HCT116 (cell line): ENCODE results near the gene SEPTIN8. TPM values are rescaled to one million over a fixed set of nuclear protein-coding genes. Genes with fewer than 3 reads are reported as not detected.

Experiments used
- ATAC-seq: fragments of 200-7000 bp; cut with Tn5 transposase; 2 replicates; pipeline ENCODE4 v1.9.1; 2020; ENCODE audit warnings: mild to moderate bottlenecking, moderate library complexity
- BruUV-seq: library from RNA; stranded (reverse); fragments of 400-500 nt; replicated peaks from 2 replicates; lab custom pipeline; 2021; lab: Mats Ljungman, UMichigan
- CTCF ChIA-PET: fragments of 300-600 bp; sonication (Branson Sonifier 250); formaldehyde crosslinking; loops from one replicate; lab custom pipeline; 2021; ENCODE audit warnings: antibody characterized with exemption; lab: Charles Lee
- POLR2A ChIA-PET: fragments of 300-600, 350-600 bp; sonication (Branson Sonifier 250); formaldehyde crosslinking; loops from one replicate; lab custom pipeline; 2021; ENCODE audit warnings: antibody characterized with exemption; lab: Charles Lee
- RAD21 ChIA-PET, 2 experiments: fragments of 300-600 bp; sonication (Branson Sonifier 250); formaldehyde crosslinking; loops; one replicate each; lab custom pipeline; 2023; ENCODE audit warnings: low total read pairs in 2 of 2; ENCODE audit not compliant: uncharacterized antibody in 2 of 2, unreplicated experiment in 2 of 2, low non-redundant PET in 1 of 2; lab: Charles Lee
- DNase-seq: peaks from one replicate; pipeline ENCODE4 v3.0.0-alpha.2; 2010; ENCODE audit warnings: low read depth, low spot score
- H2AFZ ChIP-seq: fragments of 200-600 bp; shearing (Covaris generic), sonication (generic); 2 replicates; pipeline ENCODE4 v1.6.1; 2017; ENCODE audit warnings: low read depth, mixed run types, mixed read lengths, antibody characterized with exemption, low read length; ENCODE audit not compliant: poor library complexity, severe bottlenecking
- H3K27ac ChIP-seq: 2 replicates; pipeline ENCODE4 v1.5.1; 2012; ENCODE audit warnings: low read depth, low read length
- H3K27me3 ChIP-seq: fragments of 200-600 bp; sonication (generic); 2 replicates; pipeline ENCODE4 v1.6.1; 2016; ENCODE audit warnings: mixed run types, low read length, mixed read lengths; ENCODE audit not compliant: insufficient read depth
- H3K36me3 ChIP-seq, 2 experiments: fragments of 200-500 bp in 1 of 2; fragments of 200-600 bp in 1 of 2; sonication (Bioruptor generic) in 1 of 2; sonication (generic) in 1 of 2; 2 replicates each; pipeline versions ENCODE4 v1.5.1 to v1.6.1; 2014 to 2016; ENCODE audit warnings: low read length in 2 of 2, inconsistent platforms in 1 of 2, mixed read lengths in 1 of 2, mixed run types in 1 of 2; ENCODE audit not compliant: insufficient read depth in 2 of 2, control insufficient read depth in 1 of 2
- H3K4me1 ChIP-seq, 2 experiments: fragments of 200-600 bp in 1 of 2; sonication (generic) in 1 of 2; 2 replicates each; pipeline versions ENCODE4 v1.5.1 to v1.6.1; 2012 to 2017; ENCODE audit warnings: low read length in 2 of 2, inconsistent platforms in 1 of 2, mild to moderate bottlenecking in 1 of 2, mixed read lengths in 1 of 2, mixed run types in 1 of 2, moderate library complexity in 1 of 2; ENCODE audit not compliant: insufficient read depth in 2 of 2, control insufficient read depth in 1 of 2
- H3K4me2 ChIP-seq: fragments of 200-600 bp; sonication (generic); 2 replicates; pipeline ENCODE4 v1.6.1; 2017; ENCODE audit warnings: mixed run types, low read length, mixed read lengths
- H3K4me3 ChIP-seq, 2 experiments: fragments of 200-600 bp in 1 of 2; sonication (generic) in 1 of 2; replicated peaks in 1 of 2; 2 replicates each; pipeline ENCODE4 v1.5.1; 2011 to 2016; ENCODE audit warnings: low read length in 2 of 2, control low read depth in 1 of 2, low read depth in 1 of 2, mild to moderate bottlenecking in 1 of 2, mixed read lengths in 1 of 2, mixed run types in 1 of 2
- H3K79me2 ChIP-seq: fragments of 200-600 bp; sonication (generic); 2 replicates; pipeline ENCODE4 v1.6.1; 2017; ENCODE audit warnings: mild to moderate bottlenecking, mixed run types, low read length, moderate library complexity, mixed read lengths; ENCODE audit not compliant: insufficient read depth
- H3K9ac ChIP-seq: fragments of 200-600 bp; sonication (generic); 2 replicates; pipeline ENCODE4 v1.6.1; 2016; ENCODE audit warnings: low read length, mixed read lengths
- H3K9me2 ChIP-seq: fragments of 200-600 bp; sonication (generic), shearing (Covaris generic); 2 replicates; pipeline ENCODE4 v1.6.1; 2017; ENCODE audit warnings: mixed run types, mild to moderate bottlenecking, moderate library complexity; ENCODE audit not compliant: insufficient read depth
- H3K9me3 ChIP-seq, 2 experiments: fragments of 200-500 bp in 1 of 2; fragments of 200-600 bp in 1 of 2; sonication (Bioruptor generic) in 1 of 2; sonication (generic) in 1 of 2; 2 replicates each; pipeline ENCODE4 v1.6.1; 2014 to 2017; ENCODE audit warnings: low read length in 2 of 2, mixed read lengths in 2 of 2, inconsistent platforms in 1 of 2, low read depth in 1 of 2, mild to moderate bottlenecking in 1 of 2, mixed run types in 1 of 2, moderate library complexity in 1 of 2; ENCODE audit not compliant: control insufficient read depth in 1 of 2, insufficient read depth in 1 of 2
- H4K20me1 ChIP-seq: fragments of 200-600 bp; sonication (generic), shearing (Covaris generic); 2 replicates; pipeline ENCODE4 v1.6.1; 2017; ENCODE audit warnings: mixed run types, mild to moderate bottlenecking, moderate library complexity; ENCODE audit not compliant: insufficient read depth
- CEBPB ChIP-seq: IDR thresholded peaks from 2 replicates; pipeline ENCODE4 v1.6.1; 2012; ENCODE audit warnings: low read depth
- EZH2 ChIP-seq: fragments of 200-600 bp; sonication (generic); IDR thresholded peaks from 2 replicates; pipeline ENCODE4 v1.6.1; 2017; ENCODE audit warnings: antibody characterized with exemption, mixed run types
- FOSL1 ChIP-seq: IDR thresholded peaks from 2 replicates; pipeline ENCODE4 v1.6.1; 2012; ENCODE audit warnings: low read depth
- JUND ChIP-seq: IDR thresholded peaks from 2 replicates; pipeline ENCODE4 v1.6.1; 2012
- POLR2AphosphoS5 ChIP-seq: IDR thresholded peaks from 2 replicates; pipeline ENCODE4 v1.6.1; 2011; ENCODE audit warnings: mild to moderate bottlenecking, low read depth, low read length, moderate library complexity
- YY1 ChIP-seq: IDR thresholded peaks from 2 replicates; pipeline ENCODE4 v1.6.1; 2011; ENCODE audit warnings: low read length, low read depth, moderate library complexity, mild to moderate bottlenecking; ENCODE audit not compliant: insufficient replicate concordance; ENCODE audit errors: extremely low read depth
- ZFX ChIP-seq: fragments of 450-650 bp; IDR thresholded peaks from 2 replicates; pipeline ENCODE4 v1.6.1; 2017
- intact Hi-C: fragments of 100-400 bp; cut with micrococcal nuclease; formaldehyde crosslinking; loops from 2 replicates; pipeline ENCODE4 v1.10.0; 2022
- total RNA-seq: library from RNA; stranded (reverse); gene quantifications from one replicate; pipeline ENCODE4 v1.2.1, GENCODE V29; 2021; ENCODE audit not compliant: unreplicated experiment
- TF ChIP-seq, protein P1 (sequence below), 3 experiments: fragments of 200-600 bp in 1 of 3; sonication (generic) in 1 of 3; IDR thresholded peaks in 2 of 3; conservative IDR thresholded peaks in 1 of 3; 2 replicates each; pipeline ENCODE4 v1.5.1; 2012 to 2017; ENCODE audit warnings: low read depth in 2 of 3, low read length in 2 of 3, antibody characterized with exemption in 1 of 3, borderline replicate concordance in 1 of 3, control low read depth in 1 of 3, mild to moderate bottlenecking in 1 of 3, mixed read lengths in 1 of 3, mixed run types in 1 of 3, moderate library complexity in 1 of 3; ENCODE audit not compliant: insufficient read depth in 1 of 3
- TF ChIP-seq, protein P2 (sequence below): IDR thresholded peaks from 2 replicates; pipeline ENCODE4 v1.6.1; 2012

SEPTIN8 gene
- total RNA-seq, 1 experiment from 2014 or later: 34.6 TPM

DNA sequence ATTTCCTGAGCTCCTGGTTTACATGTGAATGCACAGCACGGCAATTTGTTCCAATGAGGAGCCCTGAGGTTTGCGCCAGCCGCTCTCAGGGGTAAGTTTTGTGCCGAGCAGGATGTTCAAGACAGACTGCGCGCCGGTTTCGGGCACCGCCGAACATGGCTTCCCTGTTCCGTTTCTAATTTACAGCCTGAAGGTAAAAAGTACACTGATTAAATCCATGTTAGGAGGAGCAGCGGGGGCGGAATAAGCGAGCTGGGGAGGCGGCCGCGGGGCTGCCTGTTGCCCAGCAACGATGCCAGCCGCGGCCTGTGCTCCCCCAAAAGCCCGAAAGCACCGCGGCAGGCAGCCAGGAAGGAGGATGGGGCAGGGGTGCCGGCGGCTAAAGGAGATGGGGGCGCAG lies 42.4 kb upstream of the SEPTIN8 start:
- Histone ChIP-seq H2AFZ (no peak overlapping the region), H3K4me2 (no peak overlapping the region), H3K9me3 (no peaks in the 10 kb centered on the region), H4K20me1 (no peaks in the 10 kb centered on the region), H3K9ac (no peak overlapping the region), H3K4me3 (no peak overlapping the region), H3K4me1 (peaks cover 0 to 11% of the 10 kb centered on the region in 2 experiments; a peak in 1 of 4 replicates), H3K79me2 (no peaks in the 10 kb centered on the region), H3K27me3 (no peaks in the 10 kb centered on the region), H3K27ac (no peak overlapping the region), H3K9me2 (no peaks in the 10 kb centered on the region), H3K36me3 (no peaks in the 10 kb centered on the region)
- CTCF ChIA-PET: interaction anchor here (0.6 to 3.9 kb wide), 32 partner anchors 10 to 451 kb away, joined by 3 to 69 read pairs (median 4); partner anchors contain the start of genes CCNI2, GDF9, KIF3A and SHROOM1
- RAD21 ChIA-PET: interaction anchor here (0.7 to 1.3 kb wide), 6 partner anchors 12 to 314 kb away, joined by 3 to 8 read pairs (median 5); no protein-coding TSS in a partner anchor
- DNase-seq: no peak
- BruUV-seq: no TSS peak
- no peak for ATAC-seq
- intact Hi-C loops: no loop called here
- TF ChIP-seq JUND (no peak), EZH2 (no peak), POLR2AphosphoS5 (no peak), FOSL1 (no peak), CEBPB (no peak)
- TF ChIP-seq, protein P1, sequence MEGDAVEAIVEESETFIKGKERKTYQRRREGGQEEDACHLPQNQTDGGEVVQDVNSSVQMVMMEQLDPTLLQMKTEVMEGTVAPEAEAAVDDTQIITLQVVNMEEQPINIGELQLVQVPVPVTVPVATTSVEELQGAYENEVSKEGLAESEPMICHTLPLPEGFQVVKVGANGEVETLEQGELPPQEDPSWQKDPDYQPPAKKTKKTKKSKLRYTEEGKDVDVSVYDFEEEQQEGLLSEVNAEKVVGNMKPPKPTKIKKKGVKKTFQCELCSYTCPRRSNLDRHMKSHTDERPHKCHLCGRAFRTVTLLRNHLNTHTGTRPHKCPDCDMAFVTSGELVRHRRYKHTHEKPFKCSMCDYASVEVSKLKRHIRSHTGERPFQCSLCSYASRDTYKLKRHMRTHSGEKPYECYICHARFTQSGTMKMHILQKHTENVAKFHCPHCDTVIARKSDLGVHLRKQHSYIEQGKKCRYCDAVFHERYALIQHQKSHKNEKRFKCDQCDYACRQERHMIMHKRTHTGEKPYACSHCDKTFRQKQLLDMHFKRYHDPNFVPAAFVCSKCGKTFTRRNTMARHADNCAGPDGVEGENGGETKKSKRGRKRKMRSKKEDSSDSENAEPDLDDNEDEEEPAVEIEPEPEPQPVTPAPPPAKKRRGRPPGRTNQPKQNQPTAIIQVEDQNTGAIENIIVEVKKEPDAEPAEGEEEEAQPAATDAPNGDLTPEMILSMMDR (IDR thresholded peaks at IDR 0.05 in 2 of 3, conservative IDR thresholded peaks at IDR 0.05 in 1 of 3; ENCODE audit: borderline replicate concordance in 1 of 3, insufficient read depth in 1 of 3, low read depth in 2 of 3, low read length in 2 of 3): no peak
- POLR2A ChIA-PET: interaction anchor here (0.8 to 1.4 kb wide), 2 partner anchors 64 to 82 kb away, joined by 4 read pairs; partner anchors contain the start of gene KIF3A

DNA sequence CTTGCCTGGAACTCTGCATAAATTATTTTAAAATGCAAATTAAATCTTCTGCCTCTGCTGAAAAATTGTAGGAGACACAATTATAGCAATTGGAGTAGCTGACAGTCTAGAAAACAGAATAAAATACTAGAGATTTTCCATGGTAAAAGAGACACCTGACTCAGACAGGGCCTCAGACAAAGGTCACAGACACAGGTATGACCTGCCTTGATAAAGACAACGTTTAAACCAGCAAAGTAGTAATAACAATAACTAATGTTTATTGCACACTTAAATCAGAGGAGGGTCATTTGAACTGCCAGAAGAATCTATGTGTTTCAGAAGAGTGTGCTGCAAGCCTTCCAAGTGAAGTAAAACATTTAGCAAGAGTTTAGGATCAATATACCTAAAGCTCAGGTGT lies 40.0 kb upstream of the SEPTIN8 start:
- Histone ChIP-seq H3K9me3 (no peaks in the 10 kb centered on the region), H4K20me1 (no peaks in the 10 kb centered on the region), H2AFZ (no peak overlapping the region), H3K27ac (no peak overlapping the region), H3K4me1 (peaks cover 0 to 18% of the 10 kb centered on the region in 2 experiments; a peak in 3 of 4 replicates), H3K27me3 (no peaks in the 10 kb centered on the region), H3K4me2 (no peak overlapping the region), H3K4me3 (no peak overlapping the region), H3K36me3 (no peaks in the 10 kb centered on the region), H3K9ac (no peak overlapping the region), H3K79me2 (no peaks in the 10 kb centered on the region), H3K9me2 (no peaks in the 10 kb centered on the region)
- intact Hi-C loops: no loop called here
- RAD21 ChIA-PET: interaction anchor here in 1 of 2 experiments (1.2 kb wide), 1 partner anchor 290 kb away, joined by 3 read pairs; no protein-coding TSS in a partner anchor
- ATAC-seq (no peak), DNase-seq (no peak)
- TF ChIP-seq YY1 (no peak), ZFX (no peak)
- TF ChIP-seq, protein P2, sequence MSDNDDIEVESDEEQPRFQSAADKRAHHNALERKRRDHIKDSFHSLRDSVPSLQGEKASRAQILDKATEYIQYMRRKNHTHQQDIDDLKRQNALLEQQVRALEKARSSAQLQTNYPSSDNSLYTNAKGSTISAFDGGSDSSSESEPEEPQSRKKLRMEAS: no peak
- CTCF ChIA-PET: interaction anchor here (1.2 to 1.5 kb wide), 2 partner anchors 10 to 311 kb away, joined by 3 to 8 read pairs; no protein-coding TSS in a partner anchor
- no TSS peak for BruUV-seq
- POLR2A ChIA-PET: no interaction called here
